Vagina (tissue), 2 donors: ENCODE data around the gene ETFBKMT.

Experiments used
- POLR2AphosphoS5 ChIP-seq, 2 donors: sonication (generic); formaldehyde crosslinking; IDR thresholded peaks; one replicate each; pipeline ENCODE4 v1.9.0; 2017; ENCODE audit warnings: antibody characterized with exemption in 2 of 2, mild to moderate bottlenecking in 2 of 2, low read depth in 1 of 2; ENCODE audit not compliant: insufficient read depth in 1 of 2
- TF ChIP-seq, protein P1 (sequence below), 3 experiments: fragments of 450-650 bp in 2 of 3; fragments of 200-600 bp in 1 of 3; sonication (generic) in 1 of 3; IDR thresholded peaks; one replicate each; pipeline ENCODE4 v1.5.1; 2017 to 2019; ENCODE audit warnings: antibody characterized with exemption in 3 of 3, mild to moderate bottlenecking in 2 of 3, moderate library complexity in 2 of 3

- TF ChIP-seq, protein P1, sequence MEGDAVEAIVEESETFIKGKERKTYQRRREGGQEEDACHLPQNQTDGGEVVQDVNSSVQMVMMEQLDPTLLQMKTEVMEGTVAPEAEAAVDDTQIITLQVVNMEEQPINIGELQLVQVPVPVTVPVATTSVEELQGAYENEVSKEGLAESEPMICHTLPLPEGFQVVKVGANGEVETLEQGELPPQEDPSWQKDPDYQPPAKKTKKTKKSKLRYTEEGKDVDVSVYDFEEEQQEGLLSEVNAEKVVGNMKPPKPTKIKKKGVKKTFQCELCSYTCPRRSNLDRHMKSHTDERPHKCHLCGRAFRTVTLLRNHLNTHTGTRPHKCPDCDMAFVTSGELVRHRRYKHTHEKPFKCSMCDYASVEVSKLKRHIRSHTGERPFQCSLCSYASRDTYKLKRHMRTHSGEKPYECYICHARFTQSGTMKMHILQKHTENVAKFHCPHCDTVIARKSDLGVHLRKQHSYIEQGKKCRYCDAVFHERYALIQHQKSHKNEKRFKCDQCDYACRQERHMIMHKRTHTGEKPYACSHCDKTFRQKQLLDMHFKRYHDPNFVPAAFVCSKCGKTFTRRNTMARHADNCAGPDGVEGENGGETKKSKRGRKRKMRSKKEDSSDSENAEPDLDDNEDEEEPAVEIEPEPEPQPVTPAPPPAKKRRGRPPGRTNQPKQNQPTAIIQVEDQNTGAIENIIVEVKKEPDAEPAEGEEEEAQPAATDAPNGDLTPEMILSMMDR (IDR thresholded peaks at IDR 0.05) = no peak
- no peak for TF ChIP-seq POLR2AphosphoS5 (IDR thresholded peaks at IDR 0.05; ENCODE audit: insufficient read depth in 1 of 2, low read depth in 1 of 2)
Observed at GRCh38 chr12:31631023-31631724, 28.3 kb upstream of the ETFBKMT start.
